GM12878 (cell line): ENCODE results near the gene NET1. TPM values are rescaled to one million over a fixed set of nuclear protein-coding genes. Genes with fewer than 3 reads are reported as not detected.

Source experiments
- ATAC-seq: fragments of 200-7000 bp; cut with Tn5 transposase; 3 replicates; pipeline ENCODE4 v1.9.1; 2020; ENCODE audit warnings: mild to moderate bottlenecking, moderate library complexity
- BruUV-seq: library from RNA; stranded (reverse); fragments of 400-500 nt; replicated peaks from 2 replicates; lab custom pipeline; 2021; lab: Mats Ljungman, UMichigan
- CTCF ChIA-PET: fragments of 300-600 bp; sonication (Branson Sonifier 250); formaldehyde crosslinking; extraction: SDS; loops from one replicate; lab custom pipeline; 2021; ENCODE audit warnings: inconsistent platforms; lab: Yijun Ruan, JAX
- POLR2A ChIA-PET: fragments of 350-600 bp; formaldehyde crosslinking; extraction: SDS; loops from one replicate; lab custom pipeline; 2021; ENCODE audit warnings: inconsistent platforms; lab: Charles Lee
- RAD21 ChIA-PET: fragments of 300-600 bp; sonication (Branson Sonifier 250); formaldehyde crosslinking; loops from one replicate; lab custom pipeline; 2023; ENCODE audit warnings: antibody characterized with exemption; ENCODE audit not compliant: unreplicated experiment; lab: Charles Lee
- SMC1A ChIA-PET: fragments of 300-600 bp; sonication (Branson Sonifier 250); formaldehyde crosslinking; loops from one replicate; lab custom pipeline; 2023; ENCODE audit not compliant: unreplicated experiment, uncharacterized antibody; lab: Charles Lee
- DNase-seq: peaks from one replicate; pipeline ENCODE4 v3.0.0-alpha.2; 2011; ENCODE audit warnings: low read depth, low spot score
- FAIRE-seq: peaks from 3 replicates; lab custom pipeline; 2011; peaks lifted over from hg19 to GRCh38; lab: Jason Lieb, UNC
- H2AFZ ChIP-seq: 2 replicates; pipeline ENCODE4 v1.6.0; 2011; ENCODE audit warnings: low read depth, low read length, control low read depth; ENCODE audit not compliant: control insufficient read depth
- H3K27ac ChIP-seq: 2 replicates; pipeline ENCODE4 v1.5.1; 2011; ENCODE audit warnings: control low read depth; ENCODE audit not compliant: control insufficient read depth, insufficient read depth
- H3K27me3 ChIP-seq, 2 experiments: replicated peaks in 1 of 2; 2 replicates each; pipeline versions ENCODE4 v1.6.0 to v1.6.1; 2011; ENCODE audit warnings: low read length in 1 of 2; ENCODE audit not compliant: control insufficient read depth in 2 of 2, insufficient read depth in 2 of 2
- H3K36me3 ChIP-seq, 2 experiments: 2 replicates each; pipeline ENCODE4 v1.5.1; 2011; ENCODE audit warnings: low read length in 1 of 2; ENCODE audit not compliant: control insufficient read depth in 2 of 2, insufficient read depth in 2 of 2
- H3K4me1 ChIP-seq: 2 replicates; pipeline ENCODE4 v1.6.1; 2011; ENCODE audit warnings: mild to moderate bottlenecking, low read length, moderate library complexity, mixed read lengths; ENCODE audit not compliant: control insufficient read depth, insufficient read depth
- H3K4me2 ChIP-seq: 2 replicates; pipeline ENCODE4 v1.6.0; 2011; ENCODE audit warnings: control low read depth; ENCODE audit not compliant: control insufficient read depth, insufficient read depth
- H3K4me3 ChIP-seq: fragments of 200-600 bp; sonication (generic); 2 replicates; pipeline ENCODE4 v1.5.1; 2016
- H3K79me2 ChIP-seq: 2 replicates; pipeline ENCODE4 v1.6.0; 2011; ENCODE audit warnings: low read length; ENCODE audit not compliant: control insufficient read depth, insufficient read depth
- H3K9ac ChIP-seq: 2 replicates; pipeline ENCODE4 v1.8.0; 2011; ENCODE audit warnings: low read length, control low read depth, mixed read lengths; ENCODE audit not compliant: control insufficient read depth, insufficient read depth
- H3K9me3 ChIP-seq: replicated peaks from 3 replicates; pipeline ENCODE4 v1.5.1; 2011; ENCODE audit warnings: mild to moderate bottlenecking, low read length; ENCODE audit not compliant: control insufficient read depth, insufficient read depth
- H4K20me1 ChIP-seq: 2 replicates; pipeline ENCODE4 v1.6.0; 2011; ENCODE audit not compliant: control insufficient read depth, insufficient read depth
- ASH2L ChIP-seq: fragments of 300-600, 200-600 bp; sonication (generic); IDR thresholded peaks from 2 replicates; pipeline ENCODE4 v1.6.1; 2017; ENCODE audit warnings: low read depth, mild to moderate bottlenecking, borderline replicate concordance
- BACH1 ChIP-seq: fragments of 450-650 bp; IDR thresholded peaks from 2 replicates; pipeline ENCODE4 v1.6.1; 2017; ENCODE audit warnings: mild to moderate bottlenecking, borderline replicate concordance
- BRCA1 ChIP-seq: IDR thresholded peaks from 2 replicates; pipeline ENCODE4 v1.6.1; 2011; ENCODE audit warnings: low read depth, low read length, improper control_type of control experiment
- EED ChIP-seq: sonication (generic); IDR thresholded peaks from 2 replicates; pipeline ENCODE4 v1.6.1; 2016; ENCODE audit warnings: antibody characterized with exemption, low read depth
- KAT2A ChIP-seq: conservative IDR thresholded peaks from 2 replicates; pipeline ENCODE4 v1.6.1; 2011; ENCODE audit warnings: low read depth, low read length; ENCODE audit not compliant: control insufficient read depth
- MXI1 ChIP-seq: fragments of 150-350 bp; IDR thresholded peaks from 2 replicates; pipeline ENCODE4 v1.6.1; 2011; ENCODE audit warnings: low read depth, mild to moderate bottlenecking, inconsistent platforms, low read length, improper control_type of control experiment
- POLR2AphosphoS2 ChIP-seq: IDR thresholded peaks from 2 replicates; pipeline ENCODE4 v1.6.1; 2011; ENCODE audit warnings: low read depth, mild to moderate bottlenecking, low read length, improper control_type of control experiment, moderate library complexity
- RCOR1 ChIP-seq: conservative IDR thresholded peaks from 2 replicates; pipeline ENCODE4 v1.6.1; 2012; ENCODE audit warnings: low read depth, low read length, improper control_type of control experiment
- STAT1 ChIP-seq: fragments of 450-650 bp; conservative IDR thresholded peaks from 2 replicates; pipeline ENCODE4 v1.6.1; 2014; ENCODE audit warnings: antibody characterized with exemption, mild to moderate bottlenecking
- ZNF207 ChIP-seq: fragments of 450-650 bp; IDR thresholded peaks from 2 replicates; pipeline ENCODE4 v1.6.1; 2014; ENCODE audit warnings: antibody characterized with exemption, mild to moderate bottlenecking, borderline replicate concordance
- WGBS: methylation state at CpG from one replicate; pipeline ENCODE4 v1.1.6; 2016; ENCODE audit warnings: low lambda C conversion rate; ENCODE audit not compliant: insufficient replicate concordance, insufficient coverage; ENCODE audit errors: missing lambda C conversion rate; 5-methylcytosine and 5-hydroxymethylcytosine counted together
- in situ Hi-C: fragments of 300-500 bp; cut with MboI; formaldehyde crosslinking; loops from 9 replicates; pipeline ENCODE4 v1.14.3; 2018; ENCODE audit warnings: mixed read lengths
- intact Hi-C: fragments of 100-400 bp; cut with micrococcal nuclease; formaldehyde crosslinking; loops from one replicate; pipeline ENCODE4 v1.14.2; 2022; ENCODE audit not compliant: unreplicated experiment
- polyA plus RNA-seq, 11 experiments: library from polyadenylated mRNA; depleted of rRNA in 4 of 11; unstranded in 6 of 11; stranded (reverse) in 5 of 11; fragments of >200 nt; fragmentation: Nextera tagmentation in 4 of 11; fragmentation: Illumina TruSeq in 1 of 11; extraction: Ambion mirVana in 4 of 11; extraction: Trizol in 1 of 11; gene quantifications; 1 replicate in 1 of 11; 2 replicates in 10 of 11; pipeline versions ENCODE4 v1.2.1 to v1.2.3, GENCODE V29; 2011 to 2016; ENCODE audit warnings: inconsistent platforms in 2 of 11, missing spikeins in 2 of 11, low read depth in 1 of 11
- total RNA-seq, 4 experiments: library from RNA; depleted of rRNA in 3 of 4; stranded (reverse); fragments of >200 nt in 3 of 4; fragmentation: Illumina TruSeq in 1 of 4; extraction: Trizol in 1 of 4; gene quantifications; 2 replicates each; pipeline versions ENCODE4 v1.2.1 to v1.2.3, GENCODE V29; 2013 to 2021
- TF ChIP-seq, protein P1 (sequence below): fragments of 450-650 bp; formaldehyde crosslinking; IDR thresholded peaks from 2 replicates; pipeline ENCODE4 v1.5.0; 2022; ENCODE audit warnings: mild to moderate bottlenecking, missing genetic modification characterization
- TF ChIP-seq, protein P2 (sequence below): IDR thresholded peaks from 2 replicates; pipeline ENCODE4 v1.6.1; 2011; ENCODE audit warnings: low read depth, low read length, improper control_type of control experiment, borderline replicate concordance
- TF ChIP-seq, protein P3 (sequence below): IDR thresholded peaks from 2 replicates; pipeline ENCODE4 v1.6.1; 2012; ENCODE audit warnings: low read depth, low read length, improper control_type of control experiment

The NET1 gene
- total and polyA plus RNA-seq, 10 of the 15 experiments (the other 5 are each of a cell fraction or from before 2014, with no cell fraction given): 6.5 to 22.7 (median 18.4) TPM

DNA sequence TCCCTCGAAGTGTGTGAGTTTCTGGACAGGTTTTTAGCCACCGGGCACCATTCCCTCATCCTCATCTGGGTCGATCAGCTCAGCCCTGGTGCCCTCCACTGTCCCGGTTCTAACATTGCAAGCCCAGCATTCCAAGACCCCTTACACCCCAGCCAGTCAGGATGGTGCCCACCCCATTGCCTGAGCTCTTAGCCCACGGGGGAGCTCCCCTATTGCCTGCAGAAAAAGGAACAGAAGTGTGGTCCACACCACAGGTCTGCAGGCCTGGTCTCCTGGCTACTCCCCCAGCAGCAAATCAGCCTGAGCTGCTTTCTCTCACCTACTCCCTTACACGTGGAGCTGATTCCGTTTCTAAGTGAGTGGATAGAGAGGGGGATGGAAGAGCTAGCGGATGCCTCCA is 82.3 kb downstream of the NET1 start (continued):
- TF ChIP-seq ASH2L: no peak
- TF ChIP-seq KAT2A: no peak
- TF ChIP-seq BRCA1: no peak

DNA sequence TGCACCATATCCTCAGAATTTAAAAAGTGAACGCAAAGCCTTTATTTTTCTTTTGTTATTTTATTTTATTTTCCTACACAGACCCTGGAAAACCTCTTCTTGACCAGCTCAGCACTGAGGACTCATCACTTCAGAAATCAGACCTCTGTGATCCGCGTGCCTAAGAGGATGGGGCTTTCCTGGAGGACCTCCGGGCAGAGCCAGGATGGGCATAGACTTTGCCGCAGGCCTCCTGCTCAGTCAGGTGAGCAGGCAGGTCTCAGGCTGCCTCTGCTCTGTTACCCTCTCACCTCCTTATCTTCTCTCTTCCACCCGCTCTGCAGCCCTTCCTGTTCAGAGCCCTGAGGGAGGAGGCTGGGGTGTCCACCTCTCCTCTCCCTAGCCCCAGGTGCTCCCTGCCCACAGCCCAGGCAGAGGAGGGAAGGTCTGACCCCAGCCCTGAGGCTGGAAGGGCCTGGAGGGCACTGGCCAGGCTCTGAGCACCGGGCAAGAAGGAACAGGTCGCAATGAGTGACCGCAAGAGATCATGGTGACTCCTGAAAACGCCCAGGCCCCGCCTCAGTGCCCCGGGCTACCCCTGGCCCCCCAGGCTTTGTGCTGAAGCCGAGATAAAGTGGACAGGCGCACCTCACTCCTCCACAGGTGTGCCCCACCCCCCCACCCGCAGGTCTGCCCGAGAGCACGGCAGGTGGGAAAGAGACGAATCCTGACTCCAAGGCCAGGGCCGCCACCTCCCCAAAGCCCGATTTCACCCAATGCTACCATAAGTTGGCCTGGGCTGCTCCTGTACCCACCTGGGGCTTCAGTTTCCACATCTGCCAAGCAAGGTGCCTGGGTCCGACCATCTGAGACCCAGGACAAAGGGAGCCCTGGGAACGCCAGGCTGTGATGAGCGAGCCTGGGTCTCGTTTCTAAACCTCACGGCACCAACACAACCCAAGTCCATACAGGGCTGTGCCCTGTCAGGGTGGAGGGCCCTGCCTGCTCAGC is 84.2 kb downstream of the NET1 start:
- DNase-seq: no peak
- no peak for FAIRE-seq
- Histone ChIP-seq H2AFZ (no peak overlapping the region), H4K20me1 (no peaks in the 10 kb centered on the region), H3K9ac (no peak overlapping the region), H3K27me3 (no peaks in the 10 kb centered on the region; a peak in 2 of 4 replicates), H3K27ac (no peak overlapping the region), H3K79me2 (no peaks in the 10 kb centered on the region), H3K4me2 (no peak overlapping the region), H3K36me3 (no peaks in the 10 kb centered on the region), H3K4me3 (no peak overlapping the region), H3K4me1 (no peaks in the 10 kb centered on the region), H3K9me3 (peaks cover 3% of the 10 kb centered on the region; the same call in 2 of the 3 replicates)
- intact Hi-C loops: no loop called here
- no TSS peak for BruUV-seq
- RAD21 ChIA-PET: no interaction called here
- no peak for ATAC-seq
- WGBS: 68% methylated on average over 16 of the region's 25 CpGs
- CTCF ChIA-PET: interaction anchor here (1.0 kb wide), 1 partner anchor 54 kb away, joined by 3 read pairs; no protein-coding TSS in a partner anchor
- POLR2A ChIA-PET: no interaction called here
- in situ Hi-C loops: no loop called here
- TF ChIP-seq, protein P1, sequence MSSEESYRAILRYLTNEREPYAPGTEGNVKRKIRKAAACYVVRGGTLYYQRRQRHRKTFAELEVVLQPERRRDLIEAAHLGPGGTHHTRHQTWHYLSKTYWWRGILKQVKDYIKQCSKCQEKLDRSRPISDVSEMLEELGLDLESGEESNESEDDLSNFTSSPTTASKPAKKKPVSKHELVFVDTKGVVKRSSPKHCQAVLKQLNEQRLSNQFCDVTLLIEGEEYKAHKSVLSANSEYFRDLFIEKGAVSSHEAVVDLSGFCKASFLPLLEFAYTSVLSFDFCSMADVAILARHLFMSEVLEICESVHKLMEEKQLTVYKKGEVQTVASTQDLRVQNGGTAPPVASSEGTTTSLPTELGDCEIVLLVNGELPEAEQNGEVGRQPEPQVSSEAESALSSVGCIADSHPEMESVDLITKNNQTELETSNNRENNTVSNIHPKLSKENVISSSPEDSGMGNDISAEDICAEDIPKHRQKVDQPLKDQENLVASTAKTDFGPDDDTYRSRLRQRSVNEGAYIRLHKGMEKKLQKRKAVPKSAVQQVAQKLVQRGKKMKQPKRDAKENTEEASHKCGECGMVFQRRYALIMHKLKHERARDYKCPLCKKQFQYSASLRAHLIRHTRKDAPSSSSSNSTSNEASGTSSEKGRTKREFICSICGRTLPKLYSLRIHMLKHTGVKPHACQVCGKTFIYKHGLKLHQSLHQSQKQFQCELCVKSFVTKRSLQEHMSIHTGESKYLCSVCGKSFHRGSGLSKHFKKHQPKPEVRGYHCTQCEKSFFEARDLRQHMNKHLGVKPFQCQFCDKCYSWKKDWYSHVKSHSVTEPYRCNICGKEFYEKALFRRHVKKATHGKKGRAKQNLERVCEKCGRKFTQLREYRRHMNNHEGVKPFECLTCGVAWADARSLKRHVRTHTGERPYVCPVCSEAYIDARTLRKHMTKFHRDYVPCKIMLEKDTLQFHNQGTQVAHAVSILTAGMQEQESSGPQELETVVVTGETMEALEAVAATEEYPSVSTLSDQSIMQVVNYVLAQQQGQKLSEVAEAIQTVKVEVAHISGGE (CRISPR knock-in tag): no peak
- no peak for TF ChIP-seq BACH1
- TF ChIP-seq, protein P2, sequence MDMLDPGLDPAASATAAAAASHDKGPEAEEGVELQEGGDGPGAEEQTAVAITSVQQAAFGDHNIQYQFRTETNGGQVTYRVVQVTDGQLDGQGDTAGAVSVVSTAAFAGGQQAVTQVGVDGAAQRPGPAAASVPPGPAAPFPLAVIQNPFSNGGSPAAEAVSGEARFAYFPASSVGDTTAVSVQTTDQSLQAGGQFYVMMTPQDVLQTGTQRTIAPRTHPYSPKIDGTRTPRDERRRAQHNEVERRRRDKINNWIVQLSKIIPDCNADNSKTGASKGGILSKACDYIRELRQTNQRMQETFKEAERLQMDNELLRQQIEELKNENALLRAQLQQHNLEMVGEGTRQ: no peak
- no peak for TF ChIP-seq STAT1
- TF ChIP-seq POLR2AphosphoS2: no peak
- no peak for TF ChIP-seq MXI1
- no peak for TF ChIP-seq RCOR1
- TF ChIP-seq, protein P3, sequence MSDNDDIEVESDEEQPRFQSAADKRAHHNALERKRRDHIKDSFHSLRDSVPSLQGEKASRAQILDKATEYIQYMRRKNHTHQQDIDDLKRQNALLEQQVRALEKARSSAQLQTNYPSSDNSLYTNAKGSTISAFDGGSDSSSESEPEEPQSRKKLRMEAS: no peak
- no peak for TF ChIP-seq EED
- TF ChIP-seq ZNF207: no peak
- SMC1A ChIA-PET: interaction anchor here (1.0 kb wide), 1 partner anchor 126 kb away, joined by 3 read pairs; no protein-coding TSS in a partner anchor
